HEK293 (cell line): Measurements from ENCODE around the gene S100A4.

Experiments used
- CTCF ChIA-PET: fragments of 350-600 bp; formaldehyde crosslinking; extraction: SDS; loops from one replicate; lab custom pipeline; 2021; ENCODE audit warnings: antibody characterized with exemption; lab: Yijun Ruan, JAX
- POLR2A ChIA-PET: fragments of 300-600 bp; formaldehyde crosslinking; extraction: SDS; loops from one replicate; lab custom pipeline; 2020; ENCODE audit warnings: antibody characterized with exemption, inconsistent platforms; lab: Yijun Ruan, JAX
- H3K27ac ChIP-seq: fragments of 200-500 bp; sonication (Bioruptor generic); 2 replicates; pipeline ENCODE4 v1.5.1; 2014; ENCODE audit warnings: low read depth, low read length, control low read depth, inconsistent platforms; ENCODE audit errors: extremely low read depth
- H3K36me3 ChIP-seq, 2 experiments: fragments of 200-500 bp in 1 of 2; sonication (Bioruptor generic) in 1 of 2; 1 replicate in 1 of 2; 2 replicates in 1 of 2; pipeline ENCODE4 v1.5.1; 2014 to 2017; ENCODE audit warnings: inconsistent platforms in 2 of 2, low read length in 2 of 2; ENCODE audit not compliant: control insufficient read depth in 2 of 2, insufficient read depth in 1 of 2
- H3K4me1 ChIP-seq: fragments of 200-500 bp; sonication (Bioruptor generic); 2 replicates; pipeline ENCODE4 v1.5.1; 2014; ENCODE audit warnings: mild to moderate bottlenecking, low read length, inconsistent platforms; ENCODE audit not compliant: control insufficient read depth, insufficient read depth
- H3K4me3 ChIP-seq: 2 replicates; pipeline ENCODE4 v1.5.1; 2011; ENCODE audit warnings: low read depth, mild to moderate bottlenecking, control low read depth, low read length, moderate library complexity
- H3K9me3 ChIP-seq: fragments of 200-500 bp; sonication (Bioruptor generic); 2 replicates; pipeline ENCODE4 v1.5.1; 2014; ENCODE audit warnings: low read depth, low read length, inconsistent platforms; ENCODE audit not compliant: control insufficient read depth, insufficient read depth
- BCL6B ChIP-seq: fragments of 450-650 bp; formaldehyde crosslinking; IDR thresholded peaks from 2 replicates; pipeline ENCODE4 v1.5.1; 2017; ENCODE audit warnings: missing biosample characterization, missing genetic modification characterization
- EGR2 ChIP-seq: fragments of 450-650 bp; formaldehyde crosslinking; IDR thresholded peaks from 2 replicates; pipeline ENCODE4 v1.5.1; 2016; ENCODE audit warnings: low read depth, missing biosample characterization, missing genetic modification characterization
- HIC1 ChIP-seq: fragments of 450-650 bp; formaldehyde crosslinking; IDR thresholded peaks from 2 replicates; pipeline ENCODE4 v1.5.1; 2016; ENCODE audit warnings: missing biosample characterization, missing genetic modification characterization
- PATZ1 ChIP-seq: fragments of 450-650 bp; formaldehyde crosslinking; IDR thresholded peaks from 2 replicates; pipeline ENCODE4 v1.5.1; 2016; ENCODE audit warnings: missing biosample characterization, missing genetic modification characterization
- PRDM10 ChIP-seq: fragments of 450-650 bp; formaldehyde crosslinking; IDR thresholded peaks from 2 replicates; pipeline ENCODE4 v1.5.1; 2016; ENCODE audit warnings: missing biosample characterization, missing genetic modification characterization
- SCRT1 ChIP-seq: fragments of 450-650 bp; formaldehyde crosslinking; IDR thresholded peaks from 2 replicates; pipeline ENCODE4 v1.5.1; 2016; ENCODE audit warnings: missing biosample characterization, missing genetic modification characterization, borderline replicate concordance
- YY1 ChIP-seq: fragments of 450-650 bp; formaldehyde crosslinking; IDR thresholded peaks from 2 replicates; pipeline ENCODE4 v1.5.1; 2018; ENCODE audit warnings: missing biosample characterization, missing genetic modification characterization
- ZFHX2 ChIP-seq: fragments of 450-650 bp; formaldehyde crosslinking; conservative IDR thresholded peaks from 2 replicates; pipeline ENCODE4 v1.5.1; 2016; ENCODE audit warnings: missing biosample characterization, missing genetic modification characterization
- ZNF341 ChIP-seq: fragments of 450-650 bp; formaldehyde crosslinking; IDR thresholded peaks from 2 replicates; pipeline ENCODE4; 2016; ENCODE audit warnings: low read depth, missing biosample characterization, missing genetic modification characterization
- ZNF664 ChIP-seq: fragments of 450-650 bp; formaldehyde crosslinking; IDR thresholded peaks from 2 replicates; pipeline ENCODE4 v1.5.1; 2016; ENCODE audit warnings: missing biosample characterization, missing genetic modification characterization
- ZNF768 ChIP-seq: fragments of 450-650 bp; formaldehyde crosslinking; IDR thresholded peaks from 2 replicates; pipeline ENCODE4 v1.5.1; 2018; ENCODE audit warnings: missing biosample characterization, mild to moderate bottlenecking, missing genetic modification characterization
- ZNF792 ChIP-seq: fragments of 450-650 bp; formaldehyde crosslinking; IDR thresholded peaks from 2 replicates; pipeline ENCODE4 v1.5.1; 2016; ENCODE audit warnings: missing biosample characterization, missing genetic modification characterization
- TF ChIP-seq, protein P1 (sequence below): fragments of 450-650 bp; formaldehyde crosslinking; optimal IDR thresholded peaks from 2 replicates; pipeline ENCODE3; 2016; ENCODE audit warnings: missing biosample characterization, mild to moderate bottlenecking, missing genetic modification characterization

S100A4 gene

GRCh38 chr1:153547560-153548551, 2.2 kb upstream of the S100A4 start:
- ChIA-PET POLR2A (interaction anchor here (1.0 kb wide), 1 partner anchor 19 kb away, joined by 3 read pairs; no protein-coding TSS in a partner anchor), CTCF (interaction anchor here (0.6 to 3.3 kb wide), 2 partner anchors 20 to 36 kb away, joined by 3 to 12 read pairs; no protein-coding TSS in a partner anchor)
- Histone ChIP-seq H3K36me3 (no peaks in the 10 kb centered on the region), H3K9me3 (no peaks in the 10 kb centered on the region), H3K27ac (no peak overlapping the region), H3K4me3 (no peak overlapping the region), H3K4me1 (peaks cover 2% of the 10 kb centered on the region; the same call in 1 of the 2 replicates)
- TF ChIP-seq YY1 (tag by site-specific recombination) (no peak), BCL6B (tag by site-specific recombination) (no peak), ZNF664 (tag by site-specific recombination) (peak; percentile 88), HIC1 (tag by site-specific recombination) (no peak), ZNF792 (no peak), ZNF341 (tag by site-specific recombination) (peak; percentile 80), PRDM10 (no peak), PATZ1 (no peak)
- TF ChIP-seq, protein P1, sequence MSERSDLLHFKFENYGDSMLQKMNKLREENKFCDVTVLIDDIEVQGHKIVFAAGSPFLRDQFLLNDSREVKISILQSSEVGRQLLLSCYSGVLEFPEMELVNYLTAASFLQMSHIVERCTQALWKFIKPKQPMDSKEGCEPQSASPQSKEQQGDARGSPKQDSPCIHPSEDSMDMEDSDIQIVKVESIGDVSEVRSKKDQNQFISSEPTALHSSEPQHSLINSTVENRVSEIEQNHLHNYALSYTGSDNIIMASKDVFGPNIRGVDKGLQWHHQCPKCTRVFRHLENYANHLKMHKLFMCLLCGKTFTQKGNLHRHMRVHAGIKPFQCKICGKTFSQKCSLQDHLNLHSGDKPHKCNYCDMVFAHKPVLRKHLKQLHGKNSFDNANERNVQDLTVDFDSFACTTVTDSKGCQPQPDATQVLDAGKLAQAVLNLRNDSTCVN, result no peak

GRCh38 chr1:153546796-153547559, 1.4 kb upstream of the S100A4 start:
- POLR2A ChIA-PET, result interaction anchor here (0.7 kb wide), 1 partner anchor 15 kb away, joined by 3 read pairs; no protein-coding TSS in a partner anchor
- H3K36me3 ChIP-seq, result no peaks in the 10 kb centered on the region
- no peak overlapping the region for H3K27ac ChIP-seq
- H3K9me3 ChIP-seq, result no peaks in the 10 kb centered on the region
- no peak overlapping the region for H3K4me3 ChIP-seq
- TF ChIP-seq EGR2 (tag by site-specific recombination) (peak; percentile 44; the same call in 1 of the 2 replicates), ZNF768 (tag by site-specific recombination) (0 out of 2 replicates have a peak, but pooled peaks have one; percentile 55), ZFHX2 (tag by site-specific recombination) (peak; percentile 51), SCRT1 (no peak)
- TF ChIP-seq, all 188 proteins: peak for 3
- H3K4me1 ChIP-seq, result peaks cover 2% of the 10 kb centered on the region; the same call in 1 of the 2 replicates
- CTCF ChIA-PET, result interaction anchor here (0.7 to 4.1 kb wide), 3 partner anchors 14 to 828 kb away, joined by 3 to 26 read pairs (median 3); no protein-coding TSS in a partner anchor
